SJSA1 (cell line): ENCODE data around the gene PAFAH1B1. TPM values are rescaled to one million over a fixed set of nuclear protein-coding genes. Genes with fewer than 3 reads are reported as not detected.
"Not testable (repeated sequence)": the region's sequence is repeated elsewhere in the genome, so short reads cannot be mapped to it uniquely, and the experiment has no call there.

ENCODE experiments used
- DNase-seq, 2 experiments: peaks; one replicate each; pipeline ENCODE4 v3.0.0-alpha.2; 2015 to 2020; ENCODE audit warnings: low spot score in 2 of 2, low read depth in 1 of 2
- H3K27ac ChIP-seq: fragments of 250-450 bp; sonication (Bioruptor Pico); 2 replicates; pipeline ENCODE4 v1.5.1; 2020; ENCODE audit warnings: mild to moderate bottlenecking, moderate library complexity
- H3K27me3 ChIP-seq: fragments of 250-450 bp; sonication (Bioruptor Pico); replicated peaks from 2 replicates; pipeline ENCODE4 v1.5.1; 2020; ENCODE audit warnings: mild to moderate bottlenecking, moderate library complexity
- H3K36me3 ChIP-seq: fragments of 250-450 bp; sonication (Bioruptor Pico); 2 replicates; pipeline ENCODE4 v1.5.1; 2020; ENCODE audit warnings: mild to moderate bottlenecking
- H3K4me1 ChIP-seq: fragments of 250-450 bp; sonication (Bioruptor Pico); replicated peaks from 2 replicates; pipeline ENCODE4 v1.6.1; 2021; ENCODE audit warnings: mild to moderate bottlenecking
- H3K4me3 ChIP-seq: fragments of 250-450 bp; sonication (Bioruptor Pico); 2 replicates; pipeline ENCODE4 v1.5.1; 2020; ENCODE audit warnings: mild to moderate bottlenecking
- H3K9me3 ChIP-seq: fragments of 250-450 bp; sonication (Bioruptor Pico); replicated peaks from 2 replicates; pipeline ENCODE4 v1.5.1; 2020; ENCODE audit warnings: mild to moderate bottlenecking
- total RNA-seq: library from RNA; depleted of rRNA; stranded (reverse); fragments of >200 nt; shearing (Covaris generic); gene quantifications from 2 replicates; pipeline ENCODE4 v1.2.3, GENCODE V29; 2014

PAFAH1B1 gene
- total RNA-seq, 1 experiment from 2014 or later = 87.2 TPM

GRCh38 chr17:2692781-2693135 is 99.3 kb downstream of the PAFAH1B1 start:
- Histone ChIP-seq H3K4me1 (no peaks in the 10 kb centered on the region), H3K9me3 (no peaks in the 10 kb centered on the region), H3K36me3 (peaks cover 63% of the 10 kb centered on the region), H3K27ac (no peak overlapping the region), H3K27me3 (no peaks in the 10 kb centered on the region), H3K4me3 (no peak overlapping the region)
- DNase-seq = peak in 1 of 2 experiments; percentile 24

- Histone ChIP-seq H3K4me3 (no peak overlapping the region), H3K27me3 (no peaks in the 10 kb centered on the region), H3K9me3 (no peaks in the 10 kb centered on the region), H3K4me1 (no peaks in the 10 kb centered on the region), H3K36me3 (peaks cover 69% of the 10 kb centered on the region), H3K27ac (no peak overlapping the region)
- DNase-seq = peak in 1 of 2 experiments; percentile 37
Observed at GRCh38 chr17:2693561-2694380, 100.3 kb downstream of the PAFAH1B1 start.

GRCh38 chr17:2694381-2695242 is 101.2 kb downstream of the PAFAH1B1 start:
- Histone ChIP-seq H3K36me3 (peaks cover 68% of the 10 kb centered on the region), H3K27ac (no peak overlapping the region), H3K9me3 (no peaks in the 10 kb centered on the region), H3K4me1 (no peaks in the 10 kb centered on the region), H3K27me3 (no peaks in the 10 kb centered on the region), H3K4me3 (no peak overlapping the region)
- peak in 1 of 2 experiments; percentile 41 for DNase-seq

- no peak overlapping the region for H3K27ac ChIP-seq
- peaks cover 66% of the 10 kb centered on the region for H3K36me3 ChIP-seq
- no peak overlapping the region for H3K4me3 ChIP-seq
- H3K9me3 ChIP-seq = no peaks in the 10 kb centered on the region
- H3K4me1 ChIP-seq = no peaks in the 10 kb centered on the region
- H3K27me3 ChIP-seq = no peaks in the 10 kb centered on the region
- DNase-seq = peak in 1 of 2 experiments; percentile 31
Observed at GRCh38 chr17:2695243-2695960, 101.9 kb downstream of the PAFAH1B1 start.

GRCh38 chr17:2695961-2696760 is 102.7 kb downstream of the PAFAH1B1 start:
- Histone ChIP-seq H3K27ac (no peak overlapping the region), H3K36me3 (peaks cover 66% of the 10 kb centered on the region)

DNA sequence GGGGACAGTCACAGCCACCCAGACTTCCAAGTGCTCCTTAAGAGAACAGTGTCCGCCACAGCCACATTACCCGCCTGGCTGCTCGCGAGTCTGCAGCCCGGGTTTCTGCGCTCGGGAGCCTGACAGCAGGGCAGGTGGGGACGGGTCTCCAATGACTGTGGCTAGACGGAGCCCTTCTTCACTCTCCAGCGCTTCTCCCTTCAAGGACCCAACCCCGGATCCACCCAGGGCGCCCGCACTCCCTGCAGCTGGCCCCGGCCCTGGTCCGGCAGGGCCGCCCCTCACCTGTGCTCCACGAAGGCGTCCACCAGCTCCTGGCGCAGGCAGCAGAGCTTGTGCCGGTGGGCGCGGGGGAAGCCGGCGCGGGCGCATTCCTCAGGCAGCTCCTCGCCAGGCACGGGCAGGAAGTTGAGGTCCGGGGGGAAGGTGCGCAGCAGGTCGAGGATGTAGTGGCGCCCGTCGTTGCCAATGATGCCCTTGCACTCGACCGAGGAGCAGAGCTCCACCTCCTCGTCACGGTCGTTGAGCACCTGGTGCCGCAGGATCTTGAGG is 104.2 kb downstream of the PAFAH1B1 start:
- Histone ChIP-seq H3K9me3 (no peaks in the 10 kb centered on the region), H3K36me3 (peaks cover 64% of the 10 kb centered on the region), H3K27me3 (no peaks in the 10 kb centered on the region), H3K4me1 (no peaks in the 10 kb centered on the region), H3K4me3 (no peak overlapping the region), H3K27ac (no peak overlapping the region)
- DNase-seq = peak in 1 of 2 experiments; percentile 35

More at GRCh38 chr17:2695961-2696760, 102.7 kb downstream of the PAFAH1B1 start:
- no peaks in the 10 kb centered on the region for H3K4me1 ChIP-seq
- H3K27me3 ChIP-seq = no peaks in the 10 kb centered on the region
- no peaks in the 10 kb centered on the region for H3K9me3 ChIP-seq
- no peak overlapping the region for H3K4me3 ChIP-seq
- peak in 1 of 2 experiments; percentile 37 for DNase-seq

GRCh38 chr17:2699216-2699805 is 105.9 kb downstream of the PAFAH1B1 start:
- H3K27me3 ChIP-seq = not testable (repeated sequence)

GRCh38 chr17:2700030-2700490 is 106.6 kb downstream of the PAFAH1B1 start:
- no peak overlapping the region for H3K27ac ChIP-seq
- no peak overlapping the region for H3K4me3 ChIP-seq
- H3K4me1 ChIP-seq = peaks cover 1% of the 10 kb centered on the region; the same call in 1 of the 2 replicates
- H3K36me3 ChIP-seq = peaks cover 68% of the 10 kb centered on the region
- no peaks in the 10 kb centered on the region for H3K9me3 ChIP-seq
- no peaks in the 10 kb centered on the region for H3K27me3 ChIP-seq
- no peak for DNase-seq

More at GRCh38 chr17:2699216-2699805, 105.9 kb downstream of the PAFAH1B1 start:
- not testable (repeated sequence) for H3K9me3 ChIP-seq, H3K27ac ChIP-seq, H3K4me3 ChIP-seq, H3K4me1 ChIP-seq
- peak in 1 of 2 experiments; percentile 16 for DNase-seq
- H3K36me3 ChIP-seq = peaks cover 69% of the 10 kb centered on the region

GRCh38 chr17:2700491-2701141 is 107.2 kb downstream of the PAFAH1B1 start:
- H3K9me3 ChIP-seq = no peaks in the 10 kb centered on the region
- no peak overlapping the region for H3K27ac ChIP-seq
- H3K4me3 ChIP-seq = no peak overlapping the region
- DNase-seq = no peak
- H3K36me3 ChIP-seq = peaks cover 63% of the 10 kb centered on the region
- H3K27me3 ChIP-seq = no peaks in the 10 kb centered on the region
- H3K4me1 ChIP-seq = peaks cover 6% of the 10 kb centered on the region

- Histone ChIP-seq H3K36me3 (peaks cover 57% of the 10 kb centered on the region), H3K4me3 (no peak overlapping the region), H3K27me3 (no peaks in the 10 kb centered on the region), H3K4me1 (peaks cover 11% of the 10 kb centered on the region), H3K27ac (no peak overlapping the region), H3K9me3 (no peaks in the 10 kb centered on the region)
- DNase-seq = no peak
Observed at GRCh38 chr17:2701161-2701995, 107.9 kb downstream of the PAFAH1B1 start.

DNA sequence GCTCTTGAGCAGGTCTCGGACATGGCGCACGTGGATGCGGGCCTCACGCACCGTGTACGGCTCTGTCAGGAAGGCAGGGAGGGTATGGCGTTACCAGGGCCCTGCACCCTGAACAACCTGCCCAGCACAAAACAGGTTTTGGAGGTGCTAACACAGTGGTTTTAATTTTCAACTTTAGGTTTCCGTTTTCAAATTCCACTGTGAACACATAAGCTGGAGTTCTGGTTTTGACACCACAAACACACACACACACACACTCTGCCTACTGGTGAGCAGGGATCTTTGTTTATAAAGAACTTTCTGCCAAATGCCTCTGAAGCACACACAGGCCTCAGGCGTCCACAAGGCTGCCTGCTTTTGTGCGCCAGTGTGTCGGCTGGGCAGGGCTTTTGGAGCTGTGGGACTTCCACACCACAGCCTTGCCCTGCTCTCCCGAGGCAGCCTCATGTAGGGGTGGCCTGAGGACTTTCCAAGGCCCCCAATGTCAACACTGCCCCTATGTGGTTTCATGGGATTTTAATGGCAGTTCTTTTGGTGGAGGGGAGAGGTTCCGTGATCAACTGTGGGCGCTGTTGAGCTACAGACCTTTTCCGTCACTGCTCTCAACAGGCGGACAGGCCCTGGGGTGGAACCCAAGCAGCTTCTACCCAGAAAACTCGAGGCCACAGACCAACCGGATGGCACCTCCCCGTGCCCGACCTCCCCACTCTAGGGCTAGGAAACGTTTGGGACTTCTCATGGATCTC is 108.7 kb downstream of the PAFAH1B1 start:
- no peak overlapping the region for H3K27ac ChIP-seq
- H3K36me3 ChIP-seq = peaks cover 53% of the 10 kb centered on the region
- no peak for DNase-seq
- no peaks in the 10 kb centered on the region for H3K27me3 ChIP-seq
- H3K4me3 ChIP-seq = no peak overlapping the region
- H3K4me1 ChIP-seq = peaks cover 11% of the 10 kb centered on the region
- no peaks in the 10 kb centered on the region for H3K9me3 ChIP-seq
